ENCODE data around the gene FOXF1.

FOXF1 gene

DNA sequence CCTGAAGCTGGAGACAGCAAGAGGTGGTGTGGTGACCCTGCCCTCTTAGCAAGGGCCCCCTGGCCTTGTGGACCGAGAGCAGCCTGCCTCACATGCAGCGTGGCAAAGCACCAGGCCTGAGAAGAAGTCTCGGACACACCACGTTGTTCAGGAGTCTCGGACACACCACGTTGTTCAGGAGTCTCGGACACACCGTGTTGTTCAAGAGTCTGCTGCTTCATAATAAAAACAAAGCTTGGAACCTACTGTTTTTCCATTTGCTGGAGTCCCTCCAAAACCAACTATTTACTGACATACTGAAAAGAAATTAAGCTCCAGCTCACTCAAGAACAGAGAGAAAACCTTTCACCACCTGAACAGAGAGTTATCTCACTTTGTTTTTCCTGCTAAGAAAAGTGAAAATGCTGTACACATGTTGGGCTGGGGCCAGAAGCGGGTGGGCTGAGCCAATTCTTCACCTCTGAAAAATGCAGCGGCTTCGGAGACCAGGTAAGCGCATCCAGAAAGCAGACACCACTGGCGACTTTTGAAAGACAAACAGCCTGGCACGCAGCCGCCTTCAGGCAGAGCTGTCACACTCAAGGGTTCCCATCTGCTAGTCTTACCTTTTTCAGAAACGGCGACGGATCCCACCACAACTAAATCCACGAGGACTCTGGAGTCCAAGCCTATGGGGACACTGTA is 35.8 kb downstream of the FOXF1 start:
- Histone ChIP-seq H3K9ac (no peak overlapping the region), H3K36me3 (ENCODE audit: control insufficient read depth, insufficient read depth, low read length) (no peaks in the 10 kb centered on the region)
- TF ChIP-seq, protein P1, sequence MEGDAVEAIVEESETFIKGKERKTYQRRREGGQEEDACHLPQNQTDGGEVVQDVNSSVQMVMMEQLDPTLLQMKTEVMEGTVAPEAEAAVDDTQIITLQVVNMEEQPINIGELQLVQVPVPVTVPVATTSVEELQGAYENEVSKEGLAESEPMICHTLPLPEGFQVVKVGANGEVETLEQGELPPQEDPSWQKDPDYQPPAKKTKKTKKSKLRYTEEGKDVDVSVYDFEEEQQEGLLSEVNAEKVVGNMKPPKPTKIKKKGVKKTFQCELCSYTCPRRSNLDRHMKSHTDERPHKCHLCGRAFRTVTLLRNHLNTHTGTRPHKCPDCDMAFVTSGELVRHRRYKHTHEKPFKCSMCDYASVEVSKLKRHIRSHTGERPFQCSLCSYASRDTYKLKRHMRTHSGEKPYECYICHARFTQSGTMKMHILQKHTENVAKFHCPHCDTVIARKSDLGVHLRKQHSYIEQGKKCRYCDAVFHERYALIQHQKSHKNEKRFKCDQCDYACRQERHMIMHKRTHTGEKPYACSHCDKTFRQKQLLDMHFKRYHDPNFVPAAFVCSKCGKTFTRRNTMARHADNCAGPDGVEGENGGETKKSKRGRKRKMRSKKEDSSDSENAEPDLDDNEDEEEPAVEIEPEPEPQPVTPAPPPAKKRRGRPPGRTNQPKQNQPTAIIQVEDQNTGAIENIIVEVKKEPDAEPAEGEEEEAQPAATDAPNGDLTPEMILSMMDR (IDR thresholded peaks at IDR 0.05), result no peak

GRCh38 chr16:86546638-86547013 is 36.3 kb downstream of the FOXF1 start:
- H3K79me2 ChIP-seq, result peaks cover 2% of the 10 kb centered on the region
- no peaks in the 10 kb centered on the region for H3K9me3 ChIP-seq (ENCODE audit: control insufficient read depth, low read length)
- H2AFZ ChIP-seq, result no peak overlapping the region
- TF ChIP-seq, protein P1 (IDR thresholded peaks at IDR 0.05), result no peak
- H3K4me1 ChIP-seq, result no peaks in the 10 kb centered on the region
- no peaks in the 10 kb centered on the region for H3K36me3 ChIP-seq (ENCODE audit: control insufficient read depth, insufficient read depth, low read length)
- no peak overlapping the region for H3K9ac ChIP-seq
- H3K27me3 ChIP-seq (ENCODE audit: control insufficient read depth, insufficient read depth, low read length), result no peaks in the 10 kb centered on the region
- no peak overlapping the region for H3K4me3 ChIP-seq (ENCODE audit: low read depth, low read length)
- no peak overlapping the region for H3K4me2 ChIP-seq (ENCODE audit: low read length)
- H3K27ac ChIP-seq, result no peak overlapping the region

More for the DNA sequence above, 35.8 kb downstream of the FOXF1 start:
- no peak overlapping the region for H3K4me3 ChIP-seq (ENCODE audit: low read depth, low read length)
- H2AFZ ChIP-seq, result no peak overlapping the region
- no peak overlapping the region for H3K4me2 ChIP-seq (ENCODE audit: low read length)
- H3K4me1 ChIP-seq, result no peaks in the 10 kb centered on the region
- peaks cover 2% of the 10 kb centered on the region for H3K79me2 ChIP-seq
- no peak overlapping the region for H3K27ac ChIP-seq
- H3K9me3 ChIP-seq (ENCODE audit: control insufficient read depth, low read length), result no peaks in the 10 kb centered on the region
- no peaks in the 10 kb centered on the region for H3K27me3 ChIP-seq (ENCODE audit: control insufficient read depth, insufficient read depth, low read length)

DNA sequence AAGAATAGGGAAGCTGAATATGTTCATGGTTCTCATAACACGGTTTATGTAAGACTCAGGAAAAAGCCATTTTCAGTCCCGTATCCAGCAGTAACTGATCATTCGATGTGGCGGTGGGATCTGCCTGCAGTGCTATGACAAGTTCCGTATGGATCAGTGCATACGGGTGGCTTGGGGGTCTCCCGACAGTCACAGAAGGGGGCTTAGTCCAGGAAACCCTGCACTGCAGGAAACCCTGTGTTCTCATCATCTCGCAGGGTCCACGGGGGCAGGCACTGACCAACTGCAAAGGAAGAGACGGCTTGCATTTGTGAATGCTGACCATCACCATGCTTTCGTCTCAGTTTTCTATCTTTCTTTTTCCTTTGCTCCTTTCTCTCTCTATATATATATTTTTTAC is 37.0 kb downstream of the FOXF1 start:
- Histone ChIP-seq H3K27me3 (ENCODE audit: control insufficient read depth, insufficient read depth, low read length) (no peaks in the 10 kb centered on the region), H3K4me1 (no peaks in the 10 kb centered on the region), H3K4me3 (ENCODE audit: low read depth, low read length) (no peak overlapping the region), H3K79me2 (peaks cover 2% of the 10 kb centered on the region), H3K4me2 (ENCODE audit: low read length) (no peak overlapping the region), H3K27ac (no peak overlapping the region), H2AFZ (no peak overlapping the region), H3K9me3 (ENCODE audit: control insufficient read depth, low read length) (no peaks in the 10 kb centered on the region), H3K9ac (no peak overlapping the region), H3K36me3 (ENCODE audit: control insufficient read depth, insufficient read depth, low read length) (no peaks in the 10 kb centered on the region)
- TF ChIP-seq, protein P1 (IDR thresholded peaks at IDR 0.05), result no peak

DNA sequence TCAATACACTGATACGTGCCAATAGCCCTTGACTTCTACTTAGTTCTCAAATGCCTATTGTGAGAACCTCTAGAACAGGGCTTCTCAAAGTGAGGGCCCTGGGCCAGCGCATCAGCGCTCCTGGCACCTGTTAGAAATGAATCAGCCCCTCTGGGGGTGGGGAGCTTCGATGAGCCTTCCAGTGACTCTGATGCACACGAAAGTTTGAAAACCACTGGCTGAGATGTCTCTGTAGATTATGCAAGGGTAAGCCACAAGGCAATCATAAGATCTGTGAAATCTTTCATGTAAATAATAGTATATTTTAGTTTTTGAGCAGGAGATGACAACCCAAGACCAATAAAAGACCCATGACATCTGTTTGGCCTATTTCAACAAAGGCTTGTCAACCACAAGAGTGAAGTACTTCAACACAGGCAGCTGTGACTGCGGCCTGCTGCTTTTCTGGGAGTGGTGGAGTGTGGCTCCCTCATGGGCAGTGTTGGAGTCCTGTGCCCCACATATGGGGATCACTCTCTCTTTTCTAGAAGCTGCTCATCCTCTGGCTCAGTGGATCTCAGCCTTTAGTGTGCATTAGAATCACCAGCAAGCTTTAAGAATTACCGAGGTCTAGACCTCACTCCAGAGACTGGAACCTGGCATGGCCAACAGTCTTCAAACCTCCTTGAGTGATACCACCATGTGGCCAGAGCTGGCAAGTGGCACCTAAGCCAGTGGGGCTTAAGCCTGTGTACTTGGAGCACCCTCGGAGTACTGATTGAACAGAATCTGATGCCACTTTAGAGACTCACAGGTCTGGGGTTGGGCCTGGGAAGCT is 39.0 kb downstream of the FOXF1 start:
- Histone ChIP-seq H3K4me2 (ENCODE audit: low read length) (no peak overlapping the region), H2AFZ (no peak overlapping the region), H3K79me2 (no peaks in the 10 kb centered on the region), H3K9ac (no peak overlapping the region), H3K27ac (no peak overlapping the region), H3K27me3 (ENCODE audit: control insufficient read depth, insufficient read depth, low read length) (no peaks in the 10 kb centered on the region), H3K9me3 (ENCODE audit: control insufficient read depth, low read length) (no peaks in the 10 kb centered on the region), H3K4me1 (no peaks in the 10 kb centered on the region), H3K36me3 (ENCODE audit: control insufficient read depth, insufficient read depth, low read length) (no peaks in the 10 kb centered on the region), H3K4me3 (ENCODE audit: low read depth, low read length) (no peak overlapping the region)
- TF ChIP-seq, protein P1 (IDR thresholded peaks at IDR 0.05), result no peak

Data from parathyroid adenoma (tissue), 2 donors.